Mammary epithelial cell (primary cell): ENCODE data around the gene ARSB.

ENCODE experiments used
- CTCF ChIP-seq, 2 donors: IDR thresholded peaks in 1 of 2; conservative IDR thresholded peaks in 1 of 2; 2 replicates each; pipeline ENCODE4 v1.5.1; 2011 to 2012; ENCODE audit warnings: inconsistent platforms in 2 of 2, low read length in 2 of 2, mild to moderate bottlenecking in 2 of 2, control low read depth in 1 of 2, low read depth in 1 of 2; ENCODE audit not compliant: insufficient read depth in 1 of 2; ENCODE audit errors: extremely low read depth in 1 of 2
- EZH2 ChIP-seq: IDR thresholded peaks from 2 replicates; pipeline ENCODE4 v1.6.1; 2012; ENCODE audit warnings: low read length, inconsistent platforms, borderline replicate concordance

DNA sequence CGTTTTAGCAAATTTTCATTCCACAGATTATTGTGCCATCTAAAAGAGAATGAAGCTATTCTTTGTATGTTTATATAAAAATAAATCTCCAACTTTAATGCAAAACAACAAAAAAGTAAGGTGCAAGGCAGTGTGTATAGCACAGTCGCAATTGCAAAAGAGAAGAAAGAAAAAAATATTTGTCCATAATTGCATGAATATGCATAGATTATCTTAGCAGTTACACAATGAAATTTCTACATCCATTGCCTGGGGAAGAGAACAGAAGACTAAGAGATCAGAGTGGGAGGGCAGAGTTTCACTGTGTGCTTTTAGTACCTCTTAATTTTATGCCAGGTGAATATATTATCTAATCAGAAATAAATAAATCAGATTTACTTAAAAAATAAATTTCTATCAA, 250.2 kb downstream of the ARSB start:
- TF ChIP-seq EZH2 (no peak), CTCF (conservative IDR thresholded peaks at IDR 0.05 in 1 of 2, IDR thresholded peaks at IDR 0.05 in 1 of 2; ENCODE audit: extremely low read depth in 1 of 2, insufficient read depth in 1 of 2, low read depth in 1 of 2, low read length in 2 of 2) (no peak)
